Kasumi-1 (cell line): Measurements from ENCODE around the gene SH3BP4.

Source experiments
- DNase-seq, 2 experiments: peaks; one replicate each; lab custom pipeline; 2025; lab: John Stamatoyannopoulos, UW

The SH3BP4 gene

DNA sequence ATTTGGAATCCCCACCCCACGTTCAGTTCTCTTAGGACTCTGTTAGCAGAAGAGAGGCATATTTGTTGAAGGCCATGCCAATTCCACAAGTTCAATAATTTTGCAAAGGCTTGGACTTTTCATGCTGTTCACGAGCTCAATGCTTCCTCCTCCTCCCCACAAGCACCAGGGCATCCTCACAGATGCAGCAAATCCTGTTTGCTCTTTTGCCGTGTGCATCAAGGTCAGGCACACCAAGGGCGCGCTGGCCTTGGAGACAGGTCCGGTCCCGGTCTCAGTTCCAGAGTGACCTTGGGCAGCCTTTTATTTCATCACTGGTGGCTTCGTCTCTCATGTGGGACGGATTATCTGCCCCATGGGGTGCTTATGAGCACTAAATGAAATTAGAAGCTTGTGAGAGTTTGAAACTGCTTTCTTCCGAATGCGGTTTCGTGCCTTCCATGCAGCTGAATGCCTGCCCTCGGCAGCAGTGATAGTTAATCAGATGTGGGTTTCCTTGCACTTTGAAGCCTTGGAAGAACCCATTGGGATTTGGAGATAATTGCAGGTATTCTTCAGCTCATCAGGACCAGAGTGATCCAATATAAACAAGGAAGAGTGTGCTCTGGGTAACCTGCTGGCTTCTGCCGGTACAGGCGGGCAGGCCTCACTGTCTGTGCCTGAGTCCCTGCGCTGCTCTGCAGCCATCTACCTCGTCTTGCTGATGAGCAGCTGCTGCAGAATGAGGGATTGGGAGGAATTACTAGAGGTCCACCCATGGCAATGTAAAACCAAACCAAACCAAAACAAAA lies 140.8 kb downstream of the SH3BP4 start:
- no peak for DNase-seq

DNA sequence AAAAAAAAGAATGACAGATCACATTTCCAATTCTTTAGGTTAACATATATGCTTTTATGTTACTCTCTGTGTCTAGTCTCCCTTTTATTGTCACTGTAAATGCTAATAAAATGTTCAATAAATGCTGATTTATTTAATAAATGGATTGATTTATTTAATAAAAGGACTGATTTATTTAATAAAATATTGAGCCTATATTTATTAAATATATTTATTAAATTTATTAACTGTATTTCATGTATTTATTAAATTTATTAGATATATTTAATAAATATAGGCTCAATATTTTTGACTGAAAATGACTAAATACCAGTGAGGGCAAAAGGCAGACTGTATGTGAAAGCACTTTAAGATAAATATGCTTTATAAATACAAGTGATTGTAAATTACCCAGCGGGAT lies 142.6 kb downstream of the SH3BP4 start:
- no peak for DNase-seq

DNA sequence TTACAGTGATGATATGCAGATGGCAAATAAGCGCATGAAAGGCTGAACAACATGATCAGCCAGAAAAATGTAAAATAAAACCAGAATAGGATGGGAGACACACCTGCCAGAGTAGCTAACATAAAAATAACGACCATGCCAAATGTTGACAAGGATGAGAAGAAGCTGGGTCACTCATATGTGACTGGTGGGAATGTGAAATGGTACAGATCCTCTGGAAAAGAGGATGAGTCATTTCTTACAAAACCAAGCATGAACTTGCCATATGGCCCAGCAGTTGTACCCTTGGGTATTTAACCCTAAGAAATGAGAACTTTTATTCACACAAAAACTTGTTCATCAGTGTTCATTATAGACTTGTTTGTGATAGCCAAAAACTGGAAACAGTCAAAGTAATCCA lies 143.8 kb downstream of the SH3BP4 start:
- no peak for DNase-seq

GRCh38 chr2:235096447-235096846 lies 144.6 kb downstream of the SH3BP4 start:
- no peak for DNase-seq

DNA sequence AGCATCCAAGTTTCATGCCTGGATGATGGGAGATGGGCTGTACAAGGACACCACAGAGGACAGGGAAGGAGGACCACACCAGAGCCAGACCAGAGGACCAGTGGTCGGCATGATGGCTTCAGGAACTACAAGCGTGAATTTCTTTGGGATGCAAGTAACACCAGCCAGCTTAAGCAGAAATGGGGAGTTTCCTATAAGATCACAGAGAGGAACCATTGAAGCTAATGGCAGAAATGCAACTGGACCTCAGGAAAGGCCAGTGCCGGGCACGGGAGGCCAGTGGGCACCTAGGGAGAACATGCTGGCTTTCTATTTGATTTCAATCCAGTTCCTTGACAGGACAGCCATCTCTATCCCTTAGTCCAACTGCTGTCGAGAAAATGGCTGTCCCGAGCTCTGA lies 145.4 kb downstream of the SH3BP4 start:
- DNase-seq, result no peak

GRCh38 chr2:235098269-235098668 lies 146.5 kb downstream of the SH3BP4 start:
- DNase-seq, result no peak

- no peak for DNase-seq
Measured at GRCh38 chr2:235098736-235099494, 147.1 kb downstream of the SH3BP4 start.

- no peak for DNase-seq
Measured at GRCh38 chr2:235102896-235103295, 151.1 kb downstream of the SH3BP4 start.
